GM23338 (cell line): ENCODE measurements around the gene CTCFL.

Experiments
- CREB1 ChIP-seq: fragments of 250-450 bp; sonication (Bioruptor Pico); IDR thresholded peaks from 2 replicates; pipeline ENCODE4 v1.5.0; 2020; ENCODE audit warnings: low read depth, mild to moderate bottlenecking, moderate library complexity
- CTCF ChIP-seq, 2 experiments: fragments of 200-600 bp in 1 of 2; sonication (generic) in 1 of 2; conservative IDR thresholded peaks; 2 replicates each; pipeline versions ENCODE4 v1.5.1 to v1.6.1; 2016 to 2017; ENCODE audit warnings: antibody characterized with exemption in 2 of 2, low read depth in 2 of 2, mild to moderate bottlenecking in 2 of 2, moderate library complexity in 1 of 2
- EZH2 ChIP-seq: fragments of 200-600 bp; sonication (generic); IDR thresholded peaks from one replicate; pipeline ENCODE4 v1.8.0; 2017; ENCODE audit warnings: antibody characterized with exemption, mild to moderate bottlenecking, low read depth; ENCODE audit not compliant: unreplicated experiment
- EZH2phosphoT487 ChIP-seq: fragments of 200-600 bp; sonication (generic); IDR thresholded peaks from one replicate; pipeline ENCODE4 v1.8.1; 2018; ENCODE audit warnings: antibody characterized with exemption; ENCODE audit not compliant: unreplicated experiment
- JUNB ChIP-seq: IDR thresholded peaks from one replicate; pipeline ENCODE4 v1.6.1; 2016; ENCODE audit warnings: antibody characterized with exemption; ENCODE audit not compliant: unreplicated experiment
- POLR2AphosphoS5 ChIP-seq: IDR thresholded peaks from 2 replicates; pipeline ENCODE4 v1.6.1; 2016; ENCODE audit warnings: antibody characterized with exemption, low read depth
- REST ChIP-seq: IDR thresholded peaks from one replicate; pipeline ENCODE4 v1.6.1; 2018; ENCODE audit warnings: antibody characterized with exemption; ENCODE audit not compliant: unreplicated experiment
- ZNF114 ChIP-seq: fragments of 250-450 bp; sonication (Bioruptor Pico); IDR thresholded peaks from 2 replicates; pipeline ENCODE4 v1.5.0; 2020; ENCODE audit warnings: mild to moderate bottlenecking, moderate library complexity
- ZNF462 ChIP-seq: fragments of 250-450 bp; sonication (Bioruptor Pico); IDR thresholded peaks from 2 replicates; pipeline ENCODE4 v1.5.0; 2020; ENCODE audit warnings: mild to moderate bottlenecking, moderate library complexity

GRCh38 chr20:57508381-57508780, 16.6 kb downstream of the CTCFL start:
- no peak for TF ChIP-seq CTCF (conservative IDR thresholded peaks at IDR 0.05; ENCODE audit: low read depth in 2 of 2)
- no peak for TF ChIP-seq ZNF114 (CRISPR knock-in tag)
- no peak for TF ChIP-seq EZH2
- no peak for TF ChIP-seq CREB1 (CRISPR knock-in tag)
- TF ChIP-seq REST, result no peak
- TF ChIP-seq EZH2phosphoT487, result no peak
- TF ChIP-seq JUNB, result no peak
- TF ChIP-seq POLR2AphosphoS5, result no peak
- no peak for TF ChIP-seq ZNF462 (CRISPR knock-in tag)
